GM12801 (cell line): ENCODE measurements around the gene RUSC1.

ENCODE experiments used
- TF ChIP-seq, protein P1 (sequence below): IDR thresholded peaks from one replicate; pipeline ENCODE4 v1.5.1; 2011; ENCODE audit warnings: control low read depth; ENCODE audit not compliant: insufficient read length; ENCODE audit errors: extremely low read depth

Gene RUSC1

DNA sequence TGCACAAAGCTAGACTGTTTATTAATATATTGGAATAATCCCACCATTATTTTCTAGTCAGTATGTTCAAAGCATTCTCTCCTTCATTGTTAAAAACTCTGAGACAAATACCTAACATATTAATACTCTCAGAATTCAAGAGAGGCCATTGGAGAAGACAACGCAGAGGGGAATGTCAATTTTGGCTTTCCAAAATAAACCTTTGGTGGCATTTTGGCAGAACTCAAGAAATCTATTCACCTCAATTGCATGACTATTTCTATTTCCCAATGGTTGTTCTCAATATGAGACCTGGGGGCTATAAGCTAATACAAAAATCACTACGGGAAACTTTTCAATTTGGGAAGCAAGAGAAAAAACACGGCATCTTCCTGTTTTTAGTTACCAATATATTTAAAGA, 58.5 kb downstream of the RUSC1 start:
- TF ChIP-seq, protein P1, sequence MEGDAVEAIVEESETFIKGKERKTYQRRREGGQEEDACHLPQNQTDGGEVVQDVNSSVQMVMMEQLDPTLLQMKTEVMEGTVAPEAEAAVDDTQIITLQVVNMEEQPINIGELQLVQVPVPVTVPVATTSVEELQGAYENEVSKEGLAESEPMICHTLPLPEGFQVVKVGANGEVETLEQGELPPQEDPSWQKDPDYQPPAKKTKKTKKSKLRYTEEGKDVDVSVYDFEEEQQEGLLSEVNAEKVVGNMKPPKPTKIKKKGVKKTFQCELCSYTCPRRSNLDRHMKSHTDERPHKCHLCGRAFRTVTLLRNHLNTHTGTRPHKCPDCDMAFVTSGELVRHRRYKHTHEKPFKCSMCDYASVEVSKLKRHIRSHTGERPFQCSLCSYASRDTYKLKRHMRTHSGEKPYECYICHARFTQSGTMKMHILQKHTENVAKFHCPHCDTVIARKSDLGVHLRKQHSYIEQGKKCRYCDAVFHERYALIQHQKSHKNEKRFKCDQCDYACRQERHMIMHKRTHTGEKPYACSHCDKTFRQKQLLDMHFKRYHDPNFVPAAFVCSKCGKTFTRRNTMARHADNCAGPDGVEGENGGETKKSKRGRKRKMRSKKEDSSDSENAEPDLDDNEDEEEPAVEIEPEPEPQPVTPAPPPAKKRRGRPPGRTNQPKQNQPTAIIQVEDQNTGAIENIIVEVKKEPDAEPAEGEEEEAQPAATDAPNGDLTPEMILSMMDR, result no peak

DNA sequence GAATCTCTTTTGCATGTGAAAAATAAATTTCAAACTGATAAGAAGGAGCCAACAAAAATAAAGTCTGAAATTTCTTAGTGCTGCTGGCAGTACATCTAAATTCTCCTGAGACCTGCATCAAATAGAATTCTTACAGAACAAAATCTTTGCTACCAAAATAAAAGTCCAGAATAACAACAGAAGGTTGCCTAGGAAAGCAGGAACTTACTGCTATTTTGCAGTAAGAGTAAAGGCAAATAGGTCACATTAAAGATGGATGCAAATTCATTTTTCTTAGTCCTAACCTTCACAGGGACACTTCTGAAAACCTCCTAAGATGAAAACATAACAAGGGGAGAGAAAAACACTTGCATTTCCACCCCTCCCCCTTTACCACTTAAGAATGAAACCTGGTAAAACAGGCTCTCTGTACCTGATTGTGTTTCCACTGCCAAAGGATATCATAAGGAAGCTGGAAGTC, 59.0 kb downstream of the RUSC1 start:
- TF ChIP-seq, protein P1, result no peak
